Adrenal gland (tissue), 12 donors: Measurements from ENCODE around the gene MVB12A. TPM values are rescaled to one million over a fixed set of nuclear protein-coding genes. Genes with fewer than 3 reads are reported as not detected.
A peak's percentile ranks its signal among the peaks of the same experiment; 100 is the strongest.

Experiments
- DNase-seq, 7 donors: peaks; one replicate each; pipeline ENCODE4 v3.0.0-alpha.2; 2019 to 2020
- H3K27ac ChIP-seq, 5 donors: fragments of 200-600 bp; sonication (generic) in 4 of 5; 1 replicate in 3 of 5; 2 replicates in 2 of 5; pipeline versions ENCODE4 v1.5.1 to v1.8.0; 2016 to 2020; ENCODE audit warnings: mild to moderate bottlenecking in 1 of 5
- H3K27me3 ChIP-seq: fragments of 200-600 bp; 2 replicates; pipeline ENCODE4 v1.8.0; 2021
- H3K36me3 ChIP-seq, 2 donors: fragments of 200-600 bp; replicated peaks in 1 of 2; 1 replicate in 1 of 2; 2 replicates in 1 of 2; pipeline versions ENCODE4 v1.5.1 to v1.8.0; 2018 to 2022
- H3K4me1 ChIP-seq, 2 donors: fragments of 200-600 bp; replicated peaks in 1 of 2; 1 replicate in 1 of 2; 2 replicates in 1 of 2; pipeline versions ENCODE4 v1.5.1 to v1.8.0; 2018 to 2021
- H3K4me3 ChIP-seq, 4 donors: fragments of 200-600 bp; sonication (generic) in 3 of 4; one replicate each; pipeline ENCODE4 v1.5.1; 2016 to 2018
- H3K9me3 ChIP-seq, 3 donors: fragments of 200-600 bp; sonication (generic) in 1 of 3; replicated peaks in 1 of 3; 1 replicate in 2 of 3; 2 replicates in 1 of 3; pipeline versions ENCODE4 v1.5.1 to v1.8.0; 2016 to 2021
- CTCF ChIP-seq, 6 experiments: fragments of 450-650 bp in 4 of 6; fragments of 200-600 bp in 2 of 6; sonication (generic) in 1 of 6; IDR thresholded peaks; 1 replicate in 5 of 6; 2 replicates in 1 of 6; pipeline versions ENCODE4 v1.5.1 to v1.8.0; 2016 to 2021; ENCODE audit warnings: antibody characterized with exemption in 6 of 6, mild to moderate bottlenecking in 2 of 6, moderate library complexity in 1 of 6
- POLR2A ChIP-seq, 2 donors: fragments of 450-650 bp; IDR thresholded peaks; one replicate each; pipeline ENCODE4 v1.6.1; 2017; ENCODE audit warnings: antibody characterized with exemption in 2 of 2, mild to moderate bottlenecking in 2 of 2, moderate library complexity in 1 of 2
- WGBS, 4 donors: extraction: QIAGEN DNeasy Blood & Tissue Kit in 2 of 4; methylation state at CpG; one replicate each; pipeline versions ENCODE4 v1.1.5 to v1.1.7; 2013 to 2017; 5-methylcytosine and 5-hydroxymethylcytosine counted together
- intact Hi-C, 2 donors: fragments of 100-400 bp; cut with DNase I; formaldehyde crosslinking; loops; one replicate each; pipeline versions ENCODE4 v1.14.1 to v1.15.0; 2022 to 2023
- polyA plus RNA-seq, 3 donors: library from polyadenylated mRNA; stranded (reverse); fragments of 200-250 nt in 2 of 3; fragments of 350-450 nt in 1 of 3; fragmentation: Illumina TruSeq in 1 of 3; extraction: RNeasy Lipid Tissue Mini Kit (QIAGEN cat#74804) in 1 of 3; gene quantifications; one replicate each; pipeline ENCODE4 v1.2.3, GENCODE V29; 2013 to 2014
- total RNA-seq, 9 donors: library from RNA; depleted of rRNA in 4 of 9; stranded (reverse); fragments of >200 nt in 4 of 9; fragments of 120-200 nt in 1 of 9; fragmentation: NEBNext Ultra II Directional in 1 of 9; extraction: Animal tissue kit (Norgen Biotek cat#: 25700) in 1 of 9; gene quantifications; one replicate each; pipeline versions ENCODE4 v1.1.0 to v1.2.4, GENCODE V29; 2013 to 2023
- donor health status: healthy with polysubstance abuse.
- donor health status: Bipolar disorder and iron deficiency.
- donor health status: DM: yes; HTN: yes; CAD: no.
- donor health status: DM: no; HTN: no; CAD: no.
- donor health status: DM: no; HTN: no; CAD: no.
- donor health status: DM: yes; HTN: yes; CAD: no.

MVB12A gene
- total and polyA plus RNA-seq, 12 donors: 17.4 to 162 (median 105) TPM

- Histone ChIP-seq H3K27me3 (no peaks in the 10 kb centered on the region), H3K9me3 (no peaks in the 10 kb centered on the region), H3K27ac (peak overlapping the region in 3 of 5 donors; percentile 26 to 70 (median 70)), H3K36me3 (no peaks in the 10 kb centered on the region), H3K4me3 (peak overlapping the region in 2 of 4 donors; percentile 51 to 70), H3K4me1 (peaks cover 0 to 3% of the 10 kb centered on the region in 2 donors)
- WGBS, 4 donors: 28 to 37% (median 33%) methylated on average over 5 of the region's 5 CpGs
- no peak for TF ChIP-seq POLR2A (IDR thresholded peaks at IDR 0.05)
- TF ChIP-seq CTCF (IDR thresholded peaks at IDR 0.05): no peak
- intact Hi-C loops: loop anchor here in 1 of 2 donors (10.0 kb wide), 1 partner anchor 327 kb away; no protein-coding TSS in a partner anchor
- no peak for DNase-seq
Observed at GRCh38 chr19:17447704-17448130, 27.9 kb downstream of the MVB12A start.

- no peaks in the 10 kb centered on the region for H3K9me3 ChIP-seq
- peaks cover 0 to 3% of the 10 kb centered on the region in 2 donors for H3K4me1 ChIP-seq
- no peaks in the 10 kb centered on the region for H3K36me3 ChIP-seq
- H3K27me3 ChIP-seq: no peaks in the 10 kb centered on the region
- WGBS, 4 donors: 0 to 5% (median 3%) methylated on average over 11 to 80 of the region's 81 CpGs
- intact Hi-C loops: loop anchor here in 1 of 2 donors (10.0 kb wide), 1 partner anchor 326 kb away; no protein-coding TSS in a partner anchor
- DNase-seq: peak; percentile 56 to 76 (median 62)
- H3K4me3 ChIP-seq: peak within 1 kb of the TSS in 3 of 4 donors; percentile 18 to 70 (median 51)
- peak within 1 kb of the TSS in 3 of 5 donors; percentile 26 to 70 (median 70) for H3K27ac ChIP-seq
- peak in 1 of 2 donors; percentile 19 for TF ChIP-seq POLR2A (IDR thresholded peaks at IDR 0.05)
- peak; percentile 26 to 58 (median 41) for TF ChIP-seq CTCF (IDR thresholded peaks at IDR 0.05)
Observed at GRCh38 chr19:17448131-17448967, 28.5 kb downstream of the MVB12A start, which contains the start of gene TMEM221. Gene TMEM221 (minus strand): TSS chr19:17448668. CDS start chr19:17448462, 206 bp downstream.

- TF ChIP-seq CTCF (IDR thresholded peaks at IDR 0.05) (no peak), POLR2A (IDR thresholded peaks at IDR 0.05) (no peak)
- Histone ChIP-seq H3K36me3 (no peaks in the 10 kb centered on the region), H3K9me3 (no peaks in the 10 kb centered on the region), H3K27me3 (peaks cover 5% of the 10 kb centered on the region), H3K27ac (peak overlapping the region in 1 of 5 donors; percentile 4), H3K4me3 (no peak overlapping the region), H3K4me1 (peaks cover 0 to 3% of the 10 kb centered on the region in 2 donors)
- DNase-seq: peak in 4 of 7 donors; percentile 39 to 46 (median 42)
- 43 to 50% (median 44%) methylated on average over 8 of the region's 8 CpGs for WGBS, 4 donors
- intact Hi-C loops: no loop called here
Observed at GRCh38 chr19:17450264-17451075, 30.6 kb downstream of the MVB12A start.

- WGBS, 4 donors: 85 to 89% (median 88%) methylated on average over 4 of the region's 4 CpGs
- peaks cover 0 to 3% of the 10 kb centered on the region in 2 donors for H3K4me1 ChIP-seq
- H3K27ac ChIP-seq: no peak overlapping the region
- peaks cover 17% of the 10 kb centered on the region for H3K27me3 ChIP-seq
- TF ChIP-seq POLR2A (IDR thresholded peaks at IDR 0.05): no peak
- no peak for TF ChIP-seq CTCF (IDR thresholded peaks at IDR 0.05)
- no peak overlapping the region for H3K4me3 ChIP-seq
- DNase-seq: no peak
- no peaks in the 10 kb centered on the region for H3K36me3 ChIP-seq
- intact Hi-C loops: no loop called here
- no peaks in the 10 kb centered on the region for H3K9me3 ChIP-seq
Observed at GRCh38 chr19:17451820-17452219, 32.0 kb downstream of the MVB12A start.
